ENCODE results near the gene PVALB.

- TF ChIP-seq, protein P1, sequence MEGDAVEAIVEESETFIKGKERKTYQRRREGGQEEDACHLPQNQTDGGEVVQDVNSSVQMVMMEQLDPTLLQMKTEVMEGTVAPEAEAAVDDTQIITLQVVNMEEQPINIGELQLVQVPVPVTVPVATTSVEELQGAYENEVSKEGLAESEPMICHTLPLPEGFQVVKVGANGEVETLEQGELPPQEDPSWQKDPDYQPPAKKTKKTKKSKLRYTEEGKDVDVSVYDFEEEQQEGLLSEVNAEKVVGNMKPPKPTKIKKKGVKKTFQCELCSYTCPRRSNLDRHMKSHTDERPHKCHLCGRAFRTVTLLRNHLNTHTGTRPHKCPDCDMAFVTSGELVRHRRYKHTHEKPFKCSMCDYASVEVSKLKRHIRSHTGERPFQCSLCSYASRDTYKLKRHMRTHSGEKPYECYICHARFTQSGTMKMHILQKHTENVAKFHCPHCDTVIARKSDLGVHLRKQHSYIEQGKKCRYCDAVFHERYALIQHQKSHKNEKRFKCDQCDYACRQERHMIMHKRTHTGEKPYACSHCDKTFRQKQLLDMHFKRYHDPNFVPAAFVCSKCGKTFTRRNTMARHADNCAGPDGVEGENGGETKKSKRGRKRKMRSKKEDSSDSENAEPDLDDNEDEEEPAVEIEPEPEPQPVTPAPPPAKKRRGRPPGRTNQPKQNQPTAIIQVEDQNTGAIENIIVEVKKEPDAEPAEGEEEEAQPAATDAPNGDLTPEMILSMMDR (IDR thresholded peaks at IDR 0.05; ENCODE audit: poor library complexity), result no peak
- TF ChIP-seq EZH2phosphoT487 (IDR thresholded peaks at IDR 0.05; ENCODE audit: low read depth, severe bottlenecking, unreplicated experiment), result no peak
- TF ChIP-seq EZH2 (IDR thresholded peaks at IDR 0.05; ENCODE audit: borderline replicate concordance), result no peak
Observed at GRCh38 chr22:36860017-36860416, 43.2 kb upstream of the PVALB start.

All from hepatocyte (in vitro differentiated cells).